Heart right ventricle (tissue), 16 donors: ENCODE measurements around the gene CRYGC. TPM values are rescaled to one million over a fixed set of nuclear protein-coding genes. Genes with fewer than 3 reads are reported as not detected.

ENCODE experiments used
- ATAC-seq, 8 donors: fragments of 200-7000 bp; cut with Tn5 transposase; one replicate each; pipeline ENCODE4 v1.9.1; 2020; ENCODE audit warnings: mild to moderate bottlenecking in 8 of 8, moderate library complexity in 8 of 8, moderate number of reproducible peaks in 1 of 8
- DNase-seq, 2 donors: peaks; one replicate each; pipeline ENCODE4 v3.0.0-alpha.2; 2020
- H3K27ac ChIP-seq, 10 donors: fragments of 200-600 bp; sonication (generic) in 2 of 10; one replicate each; pipeline versions ENCODE4 v1.5.0 to v1.8.0; 2020 to 2022; ENCODE audit warnings: mild to moderate bottlenecking in 3 of 10
- H3K27me3 ChIP-seq, 7 donors: fragments of 200-600 bp; one replicate each; pipeline ENCODE4 v1.8.0; 2021 to 2022; ENCODE audit warnings: mild to moderate bottlenecking in 2 of 7
- H3K36me3 ChIP-seq, 9 donors: fragments of 200-600 bp; sonication (generic) in 1 of 9; one replicate each; pipeline versions ENCODE4 v1.5.0 to v1.8.0; 2020 to 2022; ENCODE audit warnings: mild to moderate bottlenecking in 2 of 9
- H3K4me1 ChIP-seq, 9 donors: fragments of 200-600 bp; sonication (generic) in 1 of 9; one replicate each; pipeline versions ENCODE4 v1.5.0 to v1.8.0; 2020 to 2022; ENCODE audit warnings: mild to moderate bottlenecking in 4 of 9
- H3K4me3 ChIP-seq, 10 donors: fragments of 200-600 bp; sonication (generic) in 2 of 10; one replicate each; pipeline versions ENCODE4 v1.5.0 to v1.8.0; 2020 to 2022; ENCODE audit warnings: mild to moderate bottlenecking in 7 of 10, moderate library complexity in 2 of 10
- H3K9me3 ChIP-seq, 11 donors: fragments of 200-600 bp in 10 of 11; sonication (generic) in 2 of 11; one replicate each; pipeline versions ENCODE4 v1.5.0 to v1.8.0; 2013 to 2022; ENCODE audit warnings: mild to moderate bottlenecking in 2 of 11, control low read depth in 1 of 11, moderate library complexity in 1 of 11
- CTCF ChIP-seq, 9 donors: fragments of 200-600 bp; sonication (generic) in 2 of 9; IDR thresholded peaks; one replicate each; pipeline versions ENCODE4 v1.5.0 to v1.8.0; 2021 to 2022; ENCODE audit warnings: antibody characterized with exemption in 9 of 9, mild to moderate bottlenecking in 5 of 9, moderate library complexity in 1 of 9
- WGBS, 2 donors: extraction: QIAGEN DNeasy Blood & Tissue Kit; methylation state at CpG; one replicate each; pipeline ENCODE4 v1.1.7; 2013; ENCODE audit warnings: inconsistent platforms in 1 of 2; 5-methylcytosine and 5-hydroxymethylcytosine counted together
- intact Hi-C, 10 donors: fragments of 100-400 bp; cut with DNase I; formaldehyde crosslinking; loops; one replicate each; pipeline versions ENCODE4 v1.11.1 to v1.14.2; 2022
- polyA plus RNA-seq, 2 donors: library from polyadenylated mRNA; stranded (reverse); fragments of 200-250 nt; gene quantifications; one replicate each; pipeline ENCODE4 v1.2.3, GENCODE V29; 2013
- total RNA-seq, 10 donors: library from RNA; stranded (reverse); fragmentation: NEBNext Ultra II Directional in 3 of 10; extraction: Animal tissue kit (Norgen Biotek cat#: 25700) in 3 of 10; gene quantifications; one replicate each; pipeline versions ENCODE4 v1.2.1 to v1.2.4, GENCODE V29; 2021 to 2023
- donor health status: Arrhythmogenic right ventricular cardiomyopathy.
- donor health status: ischemic (EF 13 %, LVEDD 7.1; RV severe dilation, severe dysfunction).
- donor health status: healthy with polysubstance abuse.
- donor health status: DM: no; HTN: yes; CAD: no.
- donor health status: DM: no; HTN: no; CAD: no.
- donor health status: ischemic (EF 25% LVEDD 6.9; RV normal size, moderate dysfunction).
- donor health status: ischemic (EF 25% LVEDD 5.7; RV mildly dilated, moderate dysfunction).
- donor health status: healthy.
- donor health status: DM: yes; HTN: yes; CAD: no.
- donor health status: Ischemic cardiomyopathy.
- donor health status: ischemic (EF 35%, LVEDD 5.7; RV mildly dilated, moderate dysfunction).
- donor health status: nonischemic (EF 11% LVEDD 7.7; RV severe dilation, severe dysfunction).
- donor health status: DM: yes; HTN: yes; CAD: no.
- donor health status: PGD.
- donor health status: ischemic (EF 29% LVEDD 5.4; RV normal size, mild dysfunction).
- donor health status: nonischemic (EF 23%, LVEDD 6.1; RV moderate dilation, normal function).

The CRYGC gene
- total and polyA plus RNA-seq, 12 donors, result not detected

DNA sequence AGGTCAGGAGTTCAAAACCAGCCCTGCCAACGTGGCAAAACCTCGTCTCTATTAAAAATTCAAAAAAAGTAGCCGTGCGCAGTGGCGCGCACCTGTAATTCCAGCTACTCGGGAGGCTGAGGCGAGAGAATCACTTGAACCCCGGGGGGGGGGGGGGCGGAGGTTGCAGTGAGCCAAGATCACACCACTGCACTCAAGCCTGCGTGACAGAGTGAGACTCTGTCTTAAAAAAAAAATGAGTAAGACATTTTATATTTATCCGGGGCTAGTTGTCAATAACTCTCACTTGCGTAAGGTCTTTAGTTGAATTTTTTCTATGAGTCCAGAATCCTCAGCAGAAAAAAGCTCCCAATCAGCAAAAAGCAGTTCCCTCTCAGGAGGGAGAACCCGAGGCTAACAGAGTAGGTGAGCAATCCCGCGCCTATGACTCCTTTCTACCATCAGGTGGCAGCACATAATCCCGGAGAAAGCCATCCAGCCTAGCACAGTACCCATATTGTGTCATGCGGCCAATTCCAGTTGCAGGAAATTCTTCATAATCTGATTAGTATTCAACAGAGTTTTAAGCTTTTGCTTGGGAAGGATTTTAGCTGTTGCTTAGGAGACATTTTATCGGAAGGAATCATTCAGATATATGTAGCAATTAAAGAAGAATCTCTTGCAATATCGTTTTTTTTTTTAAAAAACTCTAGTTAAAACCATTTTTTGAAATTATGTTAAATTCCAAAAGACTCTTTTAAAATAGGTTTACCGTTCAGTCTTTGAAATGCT lies 45.6 kb upstream of the CRYGC start:
- no peak overlapping the region for H3K4me3 ChIP-seq
- no peaks in the 10 kb centered on the region for H3K36me3 ChIP-seq
- peak; percentile 28 to 77 for DNase-seq
- H3K9me3 ChIP-seq, result no peaks in the 10 kb centered on the region
- peak; percentile 64 to 93 (median 88) for TF ChIP-seq CTCF (IDR thresholded peaks at IDR 0.05)
- ATAC-seq, result peak; percentile 92 to 98 (median 96)
- H3K27me3 ChIP-seq, result peaks cover 0 to 11% (median 0%) of the 10 kb centered on the region in 7 donors
- H3K4me1 ChIP-seq, result peaks cover 0 to 23% (median 0%) of the 10 kb centered on the region in 9 donors
- peak overlapping the region in 1 of 10 donors; percentile 41 for H3K27ac ChIP-seq
- intact Hi-C loops, result loop anchor here in 6 of 10 donors (2.0 to 10.0 kb wide), 4 partner anchors 76 to 80 kb away; partner anchors contain the start of gene IDH1 (in 2 of the 6)
- WGBS, 2 donors, result 42 to 44% methylated on average over 21 of the region's 21 CpGs

DNA sequence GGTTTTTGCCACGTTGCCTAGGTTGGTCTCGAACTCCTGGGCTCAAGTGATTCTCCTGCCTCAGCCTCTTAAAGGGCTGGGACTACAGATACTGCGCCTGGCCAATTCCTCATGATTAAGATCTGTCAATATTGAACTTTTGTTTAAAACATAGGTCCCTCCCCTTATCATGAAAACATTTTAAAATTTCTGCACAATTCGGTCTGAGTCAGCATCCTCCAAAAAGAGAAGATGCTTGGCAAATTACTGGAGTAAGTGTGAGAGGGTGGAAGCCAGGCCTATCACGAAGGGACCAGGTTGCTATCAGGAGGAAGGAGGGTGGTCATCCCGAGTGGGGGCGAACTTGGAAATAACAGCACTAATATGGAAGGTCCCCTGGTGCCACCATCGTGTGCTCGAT lies 44.5 kb upstream of the CRYGC start:
- WGBS, 2 donors, result 88 to 89% methylated on average over 9 of the region's 9 CpGs
- intact Hi-C loops, result loop anchor here in 3 of 10 donors (2.0 to 10.0 kb wide), 3 partner anchors 77 to 81 kb away; partner anchors contain the start of gene IDH1 (in 2 of the 3)

DNA sequence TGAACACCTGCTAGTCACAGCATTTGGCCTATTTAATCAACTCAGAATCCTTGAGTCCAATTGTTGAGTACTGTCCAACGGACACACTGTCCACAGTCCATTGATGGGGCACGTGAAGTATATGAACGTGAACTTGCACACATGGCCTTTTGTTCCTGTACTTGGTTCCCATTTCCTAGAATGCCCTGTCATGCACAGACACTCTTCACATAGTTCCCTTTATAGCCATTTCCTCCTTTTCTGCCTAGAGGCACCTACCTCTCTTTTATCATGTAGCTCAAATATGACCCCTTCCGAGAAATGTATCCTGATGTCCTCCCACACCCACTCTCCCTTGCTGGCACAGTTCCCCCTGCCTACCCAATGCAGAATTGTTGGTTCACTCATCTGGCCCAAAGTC lies 42.5 kb upstream of the CRYGC start:
- Histone ChIP-seq H3K27ac (peak overlapping the region in 1 of 10 donors; percentile 67), H3K27me3 (peaks cover 0 to 26% (median 0%) of the 10 kb centered on the region in 7 donors), H3K4me1 (peaks cover 0 to 23% (median 0%) of the 10 kb centered on the region in 9 donors), H3K9me3 (no peaks in the 10 kb centered on the region), H3K4me3 (no peak overlapping the region), H3K36me3 (no peaks in the 10 kb centered on the region)
- DNase-seq (no peak), ATAC-seq (peak in 5 of 8 donors; percentile 42 to 68 (median 61))
- 66 to 69% methylated on average over 4 of the region's 4 CpGs for WGBS, 2 donors
- TF ChIP-seq CTCF (IDR thresholded peaks at IDR 0.05), result no peak
- intact Hi-C loops, result loop anchor here in 1 of 10 donors (10.0 kb wide), 1 partner anchor 83 kb away; the partner anchor contains the start of gene IDH1

More for the DNA sequence above, 44.5 kb upstream of the CRYGC start:
- no peak for TF ChIP-seq CTCF (IDR thresholded peaks at IDR 0.05)
- peaks cover 0 to 11% (median 0%) of the 10 kb centered on the region in 7 donors for H3K27me3 ChIP-seq
- no peaks in the 10 kb centered on the region for H3K9me3 ChIP-seq
- H3K4me3 ChIP-seq, result no peak overlapping the region
- peaks cover 0 to 23% (median 0%) of the 10 kb centered on the region in 9 donors for H3K4me1 ChIP-seq
- ATAC-seq (no peak), DNase-seq (no peak)
- H3K27ac ChIP-seq, result no peak overlapping the region
- no peaks in the 10 kb centered on the region for H3K36me3 ChIP-seq

- Histone ChIP-seq H3K27ac (no peak overlapping the region), H3K4me1 (no peaks in the 10 kb centered on the region), H3K36me3 (no peaks in the 10 kb centered on the region), H3K9me3 (no peaks in the 10 kb centered on the region), H3K4me3 (no peak overlapping the region), H3K27me3 (peaks cover 0 to 57% (median 4%) of the 10 kb centered on the region in 7 donors)
- intact Hi-C loops, result no loop called here
- 77 to 80% methylated on average over 2 of the region's 2 CpGs for WGBS, 2 donors
- DNase-seq, result no peak
- no peak for ATAC-seq
- TF ChIP-seq CTCF (IDR thresholded peaks at IDR 0.05), result no peak
Measured at GRCh38 chr2:208164951-208165755, 35.5 kb upstream of the CRYGC start.
